Gastrocnemius medialis (tissue), 4 donors: ENCODE measurements around the gene TMEM17.

Experiments used
- POLR2A ChIP-seq, 2 donors: fragments of 450-650 bp; IDR thresholded peaks; one replicate each; pipeline ENCODE4 v1.6.1; 2017; ENCODE audit warnings: antibody characterized with exemption in 2 of 2, mild to moderate bottlenecking in 2 of 2, moderate library complexity in 2 of 2
- TF ChIP-seq, protein P1 (sequence below), 5 experiments: fragments of 450-650 bp in 3 of 5; fragments of 200-600 bp in 2 of 5; sonication (generic) in 2 of 5; IDR thresholded peaks in 4 of 5; conservative IDR thresholded peaks in 1 of 5; 1 replicate in 4 of 5; 2 replicates in 1 of 5; pipeline ENCODE4 v1.5.1; 2016 to 2019; ENCODE audit warnings: antibody characterized with exemption in 5 of 5, mild to moderate bottlenecking in 3 of 5, moderate library complexity in 3 of 5

DNA sequence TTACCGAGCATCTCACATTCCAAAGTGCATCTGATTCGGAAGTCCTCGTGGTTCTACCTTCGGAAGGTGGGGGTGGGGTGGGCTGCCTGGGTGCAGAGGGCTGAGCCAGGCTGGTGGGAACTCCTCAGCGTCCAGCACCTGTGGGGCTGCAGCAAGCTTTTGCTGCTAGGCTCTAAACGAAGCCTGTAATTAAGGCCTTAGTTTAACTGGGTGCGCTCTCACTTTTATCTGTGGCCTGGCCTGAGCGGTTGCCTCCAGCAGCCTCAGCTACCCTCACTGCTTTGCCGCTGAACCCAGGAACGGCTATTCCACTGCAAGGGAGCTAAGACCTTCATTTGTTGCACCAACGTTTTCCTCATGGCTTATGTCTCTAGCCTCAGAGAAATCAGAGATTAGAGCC, 48.4 kb downstream of the TMEM17 start:
- TF ChIP-seq, protein P1, sequence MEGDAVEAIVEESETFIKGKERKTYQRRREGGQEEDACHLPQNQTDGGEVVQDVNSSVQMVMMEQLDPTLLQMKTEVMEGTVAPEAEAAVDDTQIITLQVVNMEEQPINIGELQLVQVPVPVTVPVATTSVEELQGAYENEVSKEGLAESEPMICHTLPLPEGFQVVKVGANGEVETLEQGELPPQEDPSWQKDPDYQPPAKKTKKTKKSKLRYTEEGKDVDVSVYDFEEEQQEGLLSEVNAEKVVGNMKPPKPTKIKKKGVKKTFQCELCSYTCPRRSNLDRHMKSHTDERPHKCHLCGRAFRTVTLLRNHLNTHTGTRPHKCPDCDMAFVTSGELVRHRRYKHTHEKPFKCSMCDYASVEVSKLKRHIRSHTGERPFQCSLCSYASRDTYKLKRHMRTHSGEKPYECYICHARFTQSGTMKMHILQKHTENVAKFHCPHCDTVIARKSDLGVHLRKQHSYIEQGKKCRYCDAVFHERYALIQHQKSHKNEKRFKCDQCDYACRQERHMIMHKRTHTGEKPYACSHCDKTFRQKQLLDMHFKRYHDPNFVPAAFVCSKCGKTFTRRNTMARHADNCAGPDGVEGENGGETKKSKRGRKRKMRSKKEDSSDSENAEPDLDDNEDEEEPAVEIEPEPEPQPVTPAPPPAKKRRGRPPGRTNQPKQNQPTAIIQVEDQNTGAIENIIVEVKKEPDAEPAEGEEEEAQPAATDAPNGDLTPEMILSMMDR (IDR thresholded peaks at IDR 0.05 in 4 of 5, conservative IDR thresholded peaks at IDR 0.05 in 1 of 5) = no peak
- no peak for TF ChIP-seq POLR2A (IDR thresholded peaks at IDR 0.05)
